Upper lobe of left lung (tissue), 4 donors: ENCODE measurements around the gene DOCK8.

Experiments used
- POLR2A ChIP-seq, 4 donors: fragments of 450-650 bp; IDR thresholded peaks; one replicate each; pipeline ENCODE4 v1.5.1; 2016 to 2017; ENCODE audit warnings: antibody characterized with exemption in 4 of 4, mild to moderate bottlenecking in 2 of 4
- TF ChIP-seq, protein P1 (sequence below), 6 experiments: fragments of 450-650 bp in 4 of 6; fragments of 200-600 bp in 2 of 6; sonication (generic) in 2 of 6; IDR thresholded peaks; one replicate each; pipeline ENCODE4 v1.5.1; 2016 to 2019; ENCODE audit warnings: antibody characterized with exemption in 6 of 6

DNA sequence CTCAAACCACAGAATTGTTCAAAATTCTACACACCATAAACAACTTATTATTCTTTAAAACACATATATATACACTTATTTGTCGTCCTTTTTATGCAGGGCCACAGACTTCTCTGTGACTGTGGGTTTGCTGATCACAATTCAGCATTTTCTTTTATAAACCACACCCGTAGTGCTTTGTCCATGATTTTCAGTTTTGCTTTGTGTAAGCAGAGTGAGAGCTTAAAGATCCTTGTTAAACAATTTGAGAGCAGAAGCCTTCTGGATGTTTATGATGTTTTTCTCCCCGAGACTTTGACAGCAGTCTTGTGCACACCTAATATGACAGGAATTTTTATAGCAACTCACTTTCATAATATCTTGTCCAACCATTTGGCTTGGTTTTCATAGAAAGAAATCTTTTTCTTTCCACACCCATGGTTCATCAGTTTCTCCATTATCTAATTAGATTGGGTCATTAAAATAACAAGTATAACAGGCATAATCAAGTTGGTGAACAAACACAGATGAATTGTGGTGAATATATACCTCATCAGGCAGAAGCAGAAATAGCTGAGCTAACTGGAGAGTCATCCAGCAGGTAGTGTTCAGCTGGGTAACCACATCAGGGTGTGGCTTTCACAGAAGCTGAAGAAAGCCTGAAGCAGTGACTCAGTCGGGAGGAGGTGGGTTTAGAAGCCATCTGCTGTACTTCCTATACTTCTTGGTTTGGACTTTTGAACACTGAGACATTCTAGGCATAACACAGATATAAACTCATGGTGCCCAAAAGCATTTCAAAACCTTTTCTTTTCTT, 232.8 kb downstream of the DOCK8 start:
- TF ChIP-seq POLR2A (IDR thresholded peaks at IDR 0.05) = no peak
- TF ChIP-seq, protein P1, sequence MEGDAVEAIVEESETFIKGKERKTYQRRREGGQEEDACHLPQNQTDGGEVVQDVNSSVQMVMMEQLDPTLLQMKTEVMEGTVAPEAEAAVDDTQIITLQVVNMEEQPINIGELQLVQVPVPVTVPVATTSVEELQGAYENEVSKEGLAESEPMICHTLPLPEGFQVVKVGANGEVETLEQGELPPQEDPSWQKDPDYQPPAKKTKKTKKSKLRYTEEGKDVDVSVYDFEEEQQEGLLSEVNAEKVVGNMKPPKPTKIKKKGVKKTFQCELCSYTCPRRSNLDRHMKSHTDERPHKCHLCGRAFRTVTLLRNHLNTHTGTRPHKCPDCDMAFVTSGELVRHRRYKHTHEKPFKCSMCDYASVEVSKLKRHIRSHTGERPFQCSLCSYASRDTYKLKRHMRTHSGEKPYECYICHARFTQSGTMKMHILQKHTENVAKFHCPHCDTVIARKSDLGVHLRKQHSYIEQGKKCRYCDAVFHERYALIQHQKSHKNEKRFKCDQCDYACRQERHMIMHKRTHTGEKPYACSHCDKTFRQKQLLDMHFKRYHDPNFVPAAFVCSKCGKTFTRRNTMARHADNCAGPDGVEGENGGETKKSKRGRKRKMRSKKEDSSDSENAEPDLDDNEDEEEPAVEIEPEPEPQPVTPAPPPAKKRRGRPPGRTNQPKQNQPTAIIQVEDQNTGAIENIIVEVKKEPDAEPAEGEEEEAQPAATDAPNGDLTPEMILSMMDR (IDR thresholded peaks at IDR 0.05) = no peak
